PFSK-1 (cell line): ENCODE data around the gene SCN5A.

Experiments used
- FOXP2 ChIP-seq: optimal IDR thresholded peaks from 2 replicates; pipeline ENCODE3; 2011; ENCODE audit warnings: borderline replicate concordance, control low read depth, inconsistent platforms; ENCODE audit not compliant: insufficient read depth; ENCODE audit errors: extremely low read length, extremely low read depth
- POLR2AphosphoS5 ChIP-seq: IDR thresholded peaks from 2 replicates; pipeline ENCODE4 v1.6.1; 2012; ENCODE audit warnings: low read depth, mild to moderate bottlenecking, control low read depth, low read length, moderate library complexity
- SIN3A ChIP-seq: IDR thresholded peaks from 2 replicates; pipeline ENCODE4 v1.6.1; 2012; ENCODE audit warnings: mild to moderate bottlenecking, low read length, moderate library complexity, borderline replicate concordance; ENCODE audit not compliant: insufficient read depth
- TAF1 ChIP-seq: IDR thresholded peaks from 2 replicates; pipeline ENCODE4 v1.6.1; 2012; ENCODE audit warnings: low read length, control low read depth, borderline replicate concordance; ENCODE audit not compliant: insufficient read depth
- TF ChIP-seq, protein P1 (sequence below), 2 experiments: IDR thresholded peaks; 2 replicates each; pipeline versions ENCODE4 v1.6.1 to v1.8.0; 2011 to 2012; ENCODE audit warnings: low read depth in 2 of 2, low read length in 2 of 2, control low read depth in 1 of 2, inconsistent platforms in 1 of 2, mild to moderate bottlenecking in 1 of 2, moderate library complexity in 1 of 2; ENCODE audit not compliant: insufficient read depth in 1 of 2

The SCN5A gene

DNA sequence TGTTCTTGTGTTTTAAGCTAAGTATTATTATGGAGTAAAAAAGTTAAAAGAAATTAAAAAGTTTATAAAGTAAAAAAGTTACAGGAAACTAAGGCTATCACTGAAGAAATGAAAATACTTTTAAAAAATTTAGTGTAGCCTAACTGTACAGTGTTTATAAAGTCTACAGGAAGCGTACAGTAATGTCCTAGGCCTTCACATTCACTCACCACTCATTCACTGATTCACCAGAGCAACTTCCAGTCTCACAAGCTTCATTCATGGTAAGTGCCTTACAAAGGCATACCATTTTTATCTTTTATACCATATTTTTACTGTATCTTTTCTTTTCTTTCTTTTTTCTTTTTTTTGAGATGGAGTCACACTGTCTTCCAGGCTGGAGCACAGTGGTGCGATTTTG, 40.7 kb upstream of the SCN5A start:
- TF ChIP-seq, protein P1, sequence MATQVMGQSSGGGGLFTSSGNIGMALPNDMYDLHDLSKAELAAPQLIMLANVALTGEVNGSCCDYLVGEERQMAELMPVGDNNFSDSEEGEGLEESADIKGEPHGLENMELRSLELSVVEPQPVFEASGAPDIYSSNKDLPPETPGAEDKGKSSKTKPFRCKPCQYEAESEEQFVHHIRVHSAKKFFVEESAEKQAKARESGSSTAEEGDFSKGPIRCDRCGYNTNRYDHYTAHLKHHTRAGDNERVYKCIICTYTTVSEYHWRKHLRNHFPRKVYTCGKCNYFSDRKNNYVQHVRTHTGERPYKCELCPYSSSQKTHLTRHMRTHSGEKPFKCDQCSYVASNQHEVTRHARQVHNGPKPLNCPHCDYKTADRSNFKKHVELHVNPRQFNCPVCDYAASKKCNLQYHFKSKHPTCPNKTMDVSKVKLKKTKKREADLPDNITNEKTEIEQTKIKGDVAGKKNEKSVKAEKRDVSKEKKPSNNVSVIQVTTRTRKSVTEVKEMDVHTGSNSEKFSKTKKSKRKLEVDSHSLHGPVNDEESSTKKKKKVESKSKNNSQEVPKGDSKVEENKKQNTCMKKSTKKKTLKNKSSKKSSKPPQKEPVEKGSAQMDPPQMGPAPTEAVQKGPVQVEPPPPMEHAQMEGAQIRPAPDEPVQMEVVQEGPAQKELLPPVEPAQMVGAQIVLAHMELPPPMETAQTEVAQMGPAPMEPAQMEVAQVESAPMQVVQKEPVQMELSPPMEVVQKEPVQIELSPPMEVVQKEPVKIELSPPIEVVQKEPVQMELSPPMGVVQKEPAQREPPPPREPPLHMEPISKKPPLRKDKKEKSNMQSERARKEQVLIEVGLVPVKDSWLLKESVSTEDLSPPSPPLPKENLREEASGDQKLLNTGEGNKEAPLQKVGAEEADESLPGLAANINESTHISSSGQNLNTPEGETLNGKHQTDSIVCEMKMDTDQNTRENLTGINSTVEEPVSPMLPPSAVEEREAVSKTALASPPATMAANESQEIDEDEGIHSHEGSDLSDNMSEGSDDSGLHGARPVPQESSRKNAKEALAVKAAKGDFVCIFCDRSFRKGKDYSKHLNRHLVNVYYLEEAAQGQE (IDR thresholded peaks at IDR 0.05; ENCODE audit: insufficient read depth in 1 of 2, low read depth in 2 of 2, low read length in 2 of 2): no peak
- TF ChIP-seq FOXP2 (no peak), TAF1 (no peak), POLR2AphosphoS5 (no peak)

DNA sequence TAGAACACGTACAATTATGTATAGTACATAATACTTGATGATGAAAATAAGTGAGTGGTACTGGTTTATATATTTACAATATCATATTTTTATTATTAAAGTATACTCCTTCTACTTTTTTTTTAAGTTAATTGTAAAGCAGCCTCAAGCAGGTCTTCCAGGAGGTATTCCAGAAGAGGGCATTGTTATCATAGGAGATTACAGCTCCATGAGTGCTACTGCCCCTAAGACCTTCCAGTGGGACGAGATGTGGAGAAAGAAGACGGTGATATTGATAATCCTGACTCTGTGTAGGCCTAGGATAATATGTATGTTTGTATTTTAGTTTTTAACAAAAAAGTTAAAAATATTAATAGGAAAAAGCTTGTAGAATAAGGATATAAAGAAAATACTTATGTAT, 40.3 kb upstream of the SCN5A start:
- TF ChIP-seq SIN3A (no peak), FOXP2 (no peak), POLR2AphosphoS5 (no peak), TAF1 (no peak)
- TF ChIP-seq, protein P1 (IDR thresholded peaks at IDR 0.05; ENCODE audit: insufficient read depth in 1 of 2, low read depth in 2 of 2, low read length in 2 of 2): no peak

DNA sequence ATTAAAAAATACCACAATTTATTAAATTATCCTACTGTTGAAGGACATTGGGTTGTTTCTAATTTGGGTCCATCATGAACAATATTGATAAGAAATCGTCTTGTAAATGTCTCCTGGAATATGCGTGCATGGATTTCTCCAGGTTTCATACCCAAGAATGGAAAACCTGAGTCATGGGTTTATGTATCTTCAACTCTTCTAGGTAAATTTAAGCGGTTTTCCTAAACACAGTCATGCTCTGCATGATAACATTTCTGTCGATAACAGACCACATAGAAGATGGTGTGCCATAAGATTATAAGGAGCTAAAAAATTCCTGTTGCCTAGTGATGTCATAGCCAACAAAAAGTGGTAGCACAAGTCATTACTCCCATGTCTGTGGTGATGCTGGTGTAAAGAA, 39.9 kb upstream of the SCN5A start:
- TF ChIP-seq POLR2AphosphoS5 (no peak), TAF1 (no peak), SIN3A (no peak), FOXP2 (no peak)
- TF ChIP-seq, protein P1 (IDR thresholded peaks at IDR 0.05; ENCODE audit: insufficient read depth in 1 of 2, low read depth in 2 of 2, low read length in 2 of 2): no peak

DNA sequence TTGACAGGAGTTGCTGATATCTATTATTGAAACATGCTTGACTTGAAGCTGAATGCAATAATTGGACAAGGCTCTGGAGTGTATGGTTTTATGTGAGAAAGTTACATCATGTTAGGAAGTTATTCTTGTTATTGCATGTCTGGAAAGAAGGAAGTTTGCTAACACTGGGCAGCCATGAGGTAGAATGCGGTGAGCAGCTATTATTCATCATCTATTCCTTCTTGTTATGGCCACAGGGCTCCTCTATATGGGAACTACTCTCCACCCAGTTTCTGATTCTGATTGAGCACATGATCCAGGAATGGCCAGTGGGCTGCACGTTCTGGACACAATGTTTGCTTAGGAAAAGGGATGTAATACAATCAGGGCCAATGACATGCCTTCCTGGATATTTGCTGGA, 37.8 kb upstream of the SCN5A start:
- TF ChIP-seq SIN3A: no peak
- no peak for TF ChIP-seq TAF1
- TF ChIP-seq FOXP2: no peak
- no peak for TF ChIP-seq POLR2AphosphoS5
- TF ChIP-seq, protein P1 (IDR thresholded peaks at IDR 0.05; ENCODE audit: insufficient read depth in 1 of 2, low read depth in 2 of 2, low read length in 2 of 2): no peak

DNA sequence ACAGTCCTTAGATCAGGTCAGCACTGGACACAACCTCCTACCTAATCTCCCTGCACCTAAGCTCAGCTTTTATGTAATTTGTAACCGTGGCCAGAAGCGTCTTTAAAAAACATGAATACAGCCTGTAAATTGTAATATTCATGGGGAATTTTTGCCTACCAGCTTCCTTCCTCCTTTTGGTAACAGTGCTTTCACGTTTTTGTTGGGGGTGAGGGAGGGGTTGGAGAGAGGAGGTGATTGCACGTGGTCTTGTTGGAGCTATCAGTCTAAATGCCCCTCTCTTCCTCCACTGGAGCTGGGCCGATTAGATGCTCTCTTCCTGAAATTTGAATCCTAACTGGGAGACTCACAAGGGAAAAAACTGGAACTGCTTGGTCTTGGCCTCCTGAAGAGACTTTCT, 35.1 kb upstream of the SCN5A start:
- TF ChIP-seq, protein P1 (IDR thresholded peaks at IDR 0.05; ENCODE audit: insufficient read depth in 1 of 2, low read depth in 2 of 2, low read length in 2 of 2): no peak
- TF ChIP-seq SIN3A: no peak
- TF ChIP-seq FOXP2: no peak
- TF ChIP-seq TAF1: no peak
- no peak for TF ChIP-seq POLR2AphosphoS5
